ENCODE results near the gene MYH7.

DNA sequence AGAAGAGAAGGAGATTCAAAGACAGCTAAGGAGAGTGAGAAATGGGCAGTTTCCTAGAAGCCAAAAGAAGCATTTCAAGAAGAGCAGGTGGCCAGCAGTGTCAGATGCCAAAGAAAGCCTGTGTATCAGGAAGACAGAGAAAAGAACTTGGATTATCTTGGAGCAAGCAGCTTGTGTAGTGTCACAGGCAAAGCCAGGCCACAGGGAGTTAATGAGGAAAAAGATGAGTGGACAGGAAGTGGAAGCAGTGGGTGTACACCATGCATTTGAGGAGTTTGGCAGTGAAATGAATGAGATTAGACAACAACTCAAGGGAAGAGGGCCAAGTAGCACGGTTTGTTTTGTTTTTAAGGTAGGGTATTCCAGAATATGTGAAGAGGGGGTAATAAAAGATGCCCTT lies 5.6 kb upstream of the MYH7 start:
- no peak for TF ChIP-seq CTCF (optimal IDR thresholded peaks at IDR 0.05 in 1 of 3, IDR thresholded peaks at IDR 0.05 in 1 of 3, conservative IDR thresholded peaks at IDR 0.05 in 1 of 3; ENCODE audit: extremely low read depth in 1 of 3, insufficient read depth in 2 of 3, low read length in 3 of 3)
- no peak for TF ChIP-seq EZH2 (IDR thresholded peaks at IDR 0.05; ENCODE audit: low read length)
